Natural killer cell (primary cell): Measurements from ENCODE around the gene M1AP. TPM values are rescaled to one million over a fixed set of nuclear protein-coding genes. Genes with fewer than 3 reads are reported as not detected.
"Not testable (repeated sequence)": the region's sequence is repeated elsewhere in the genome, so short reads cannot be mapped to it uniquely, and the experiment has no call there.

Source experiments
- ATAC-seq, 3 donors: fragments of 150-1000 bp in 2 of 3; fragments of 200-7000 bp in 1 of 3; cut with Tn5 transposase; 1 replicate in 1 of 3; 2 replicates in 2 of 3; pipeline ENCODE4 v1.10.0; 2021; ENCODE audit warnings: mild to moderate bottlenecking in 2 of 3, moderate library complexity in 2 of 3
- DNase-seq, 2 donors: peaks; one replicate each; pipeline versions ENCODE4 v3.0.0 to v3.0.0-alpha.2; 2013 to 2021; ENCODE audit warnings: mixed read lengths in 1 of 2
- H3K27ac ChIP-seq: one replicate; pipeline ENCODE4 v1.5.1; 2013; ENCODE audit warnings: mild to moderate bottlenecking, low read length
- H3K27me3 ChIP-seq: one replicate; pipeline ENCODE4 v1.6.1; 2013; ENCODE audit warnings: low read length; ENCODE audit not compliant: control insufficient read depth, insufficient read depth
- H3K36me3 ChIP-seq: one replicate; pipeline ENCODE4 v1.6.1; 2013; ENCODE audit warnings: low read length; ENCODE audit not compliant: control insufficient read depth, insufficient read depth
- H3K4me1 ChIP-seq: one replicate; pipeline ENCODE4 v1.6.1; 2013; ENCODE audit warnings: low read length; ENCODE audit not compliant: control insufficient read depth, insufficient read depth
- H3K4me3 ChIP-seq: one replicate; pipeline ENCODE4 v1.5.1; 2013; ENCODE audit warnings: low read length
- H3K9me3 ChIP-seq: one replicate; pipeline ENCODE4 v1.6.1; 2013; ENCODE audit warnings: low read length; ENCODE audit not compliant: control insufficient read depth, insufficient read depth
- H3K27ac Mint-ChIP-seq, 2 donors: one replicate each; pipeline ENCODE4 v1.8.0; 2022; ENCODE audit warnings: mild to moderate bottlenecking in 2 of 2, mixed read lengths in 2 of 2, moderate library complexity in 1 of 2
- H3K27me3 Mint-ChIP-seq, 2 donors: one replicate each; pipeline ENCODE4 v1.8.0; 2022; ENCODE audit warnings: low read depth in 2 of 2, mixed read lengths in 2 of 2
- H3K36me3 Mint-ChIP-seq: one replicate; pipeline ENCODE4 v1.8.0; 2022; ENCODE audit warnings: mixed read lengths
- H3K4me1 Mint-ChIP-seq, 2 donors: one replicate each; pipeline ENCODE4 v1.8.0; 2022; ENCODE audit warnings: mixed read lengths in 2 of 2
- H3K4me3 Mint-ChIP-seq: one replicate; pipeline ENCODE4 v1.8.0; 2022; ENCODE audit warnings: mild to moderate bottlenecking, moderate library complexity, mixed read lengths
- H3K9me3 Mint-ChIP-seq, 2 donors: one replicate each; pipeline ENCODE4 v1.8.0; 2022; ENCODE audit warnings: mixed read lengths in 2 of 2
- WGBS: methylation state at CpG from one replicate; pipeline ENCODE4 v1.1.7; 2013; ENCODE audit warnings: missing lambda C conversion rate; ENCODE audit not compliant: insufficient coverage; 5-methylcytosine and 5-hydroxymethylcytosine counted together
- intact Hi-C: fragments of 100-400 bp; cut with micrococcal nuclease; formaldehyde crosslinking; loops from one replicate; pipeline ENCODE4 v1.14.2; 2022
- total RNA-seq, 4 donors: library from RNA; stranded (reverse); fragments of 120-200 nt in 1 of 4; gene quantifications; one replicate each; pipeline versions ENCODE4 v1.2.3 to v1.2.4, GENCODE V29; 2013 to 2022
- TF ChIP-seq, protein P1 (sequence below): fragments of 200-600 bp; IDR thresholded peaks from one replicate; pipeline ENCODE4 v1.8.0; 2022; ENCODE audit warnings: antibody characterized with exemption

M1AP gene
- total RNA-seq, 3 donors from 2014 or later (not counting 1 experiment from before 2014, with no cell fraction given), result not detected

- H3K27me3 Mint-ChIP-seq, result peaks cover 18 to 23% of the 10 kb centered on the region in 2 donors
- no peaks in the 10 kb centered on the region for H3K9me3 ChIP-seq
- DNase-seq (no peak), ATAC-seq (no peak)
- H3K4me3 Mint-ChIP-seq, result no peak overlapping the region
- no peaks in the 10 kb centered on the region for H3K36me3 ChIP-seq
- WGBS, result 82% methylated on average over 3 of the region's 3 CpGs
- TF ChIP-seq, protein P1, sequence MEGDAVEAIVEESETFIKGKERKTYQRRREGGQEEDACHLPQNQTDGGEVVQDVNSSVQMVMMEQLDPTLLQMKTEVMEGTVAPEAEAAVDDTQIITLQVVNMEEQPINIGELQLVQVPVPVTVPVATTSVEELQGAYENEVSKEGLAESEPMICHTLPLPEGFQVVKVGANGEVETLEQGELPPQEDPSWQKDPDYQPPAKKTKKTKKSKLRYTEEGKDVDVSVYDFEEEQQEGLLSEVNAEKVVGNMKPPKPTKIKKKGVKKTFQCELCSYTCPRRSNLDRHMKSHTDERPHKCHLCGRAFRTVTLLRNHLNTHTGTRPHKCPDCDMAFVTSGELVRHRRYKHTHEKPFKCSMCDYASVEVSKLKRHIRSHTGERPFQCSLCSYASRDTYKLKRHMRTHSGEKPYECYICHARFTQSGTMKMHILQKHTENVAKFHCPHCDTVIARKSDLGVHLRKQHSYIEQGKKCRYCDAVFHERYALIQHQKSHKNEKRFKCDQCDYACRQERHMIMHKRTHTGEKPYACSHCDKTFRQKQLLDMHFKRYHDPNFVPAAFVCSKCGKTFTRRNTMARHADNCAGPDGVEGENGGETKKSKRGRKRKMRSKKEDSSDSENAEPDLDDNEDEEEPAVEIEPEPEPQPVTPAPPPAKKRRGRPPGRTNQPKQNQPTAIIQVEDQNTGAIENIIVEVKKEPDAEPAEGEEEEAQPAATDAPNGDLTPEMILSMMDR, result no peak
- peaks cover 3% of the 10 kb centered on the region for H3K27me3 ChIP-seq
- no peak overlapping the region for H3K27ac Mint-ChIP-seq
- H3K27ac ChIP-seq, result no peak overlapping the region
- no peaks in the 10 kb centered on the region for H3K4me1 Mint-ChIP-seq
- H3K36me3 Mint-ChIP-seq, result no peaks in the 10 kb centered on the region
- no peak overlapping the region for H3K4me3 ChIP-seq
- no peaks in the 10 kb centered on the region for H3K4me1 ChIP-seq
- intact Hi-C loops, result no loop called here
- H3K9me3 Mint-ChIP-seq, result no peaks in the 10 kb centered on the region
These were observed 15.8 kb downstream of the M1AP start for GRCh38 chr2:74632209-74632938.

- H3K4me1 ChIP-seq, H3K27ac Mint-ChIP-seq, H3K27ac ChIP-seq, H3K4me3 Mint-ChIP-seq, H3K27me3 ChIP-seq, H3K4me1 Mint-ChIP-seq, H3K4me3 ChIP-seq, DNase-seq, intact Hi-C loops, H3K9me3 Mint-ChIP-seq, ATAC-seq, H3K36me3 Mint-ChIP-seq, H3K36me3 ChIP-seq, H3K9me3 ChIP-seq: not testable (repeated sequence)
- WGBS, result 97% methylated on average over 3 of the region's 3 CpGs
- peaks cover 4 to 10% of the 10 kb centered on the region in 2 donors for H3K27me3 Mint-ChIP-seq
These were observed 17.7 kb downstream of the M1AP start for GRCh38 chr2:74630454-74630853.

DNA sequence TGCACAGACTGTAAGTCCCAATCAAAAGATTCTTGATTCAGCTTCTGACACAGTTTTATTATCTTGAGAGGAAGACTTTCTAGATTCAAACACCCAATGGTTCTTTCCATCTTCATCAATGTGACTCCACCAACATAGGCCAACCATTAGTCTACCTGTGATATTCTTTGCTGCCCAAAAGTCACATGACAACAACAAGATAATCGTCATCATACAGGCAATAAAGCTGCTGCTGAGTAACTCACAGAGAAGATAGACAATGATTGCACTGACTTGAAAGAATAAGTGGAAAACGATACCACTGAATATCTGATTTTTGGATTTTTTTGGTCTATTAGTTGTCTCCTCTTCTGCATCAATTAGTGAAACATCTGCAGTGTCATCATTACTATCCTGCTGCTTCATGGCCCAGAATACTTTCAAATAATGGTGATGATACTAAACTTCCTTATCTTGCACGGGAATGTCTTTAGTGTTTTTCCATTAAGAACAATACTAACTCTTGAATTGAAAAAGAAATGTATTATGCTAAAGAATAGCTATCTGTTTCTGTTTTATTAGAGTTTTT, 19.5 kb downstream of the M1AP start:
- no peaks in the 10 kb centered on the region for H3K9me3 Mint-ChIP-seq
- no peak for ATAC-seq
- H3K9me3 ChIP-seq, result no peaks in the 10 kb centered on the region

More for the DNA sequence above, 19.5 kb downstream of the M1AP start:
- H3K4me3 ChIP-seq, result no peak overlapping the region
- no peaks in the 10 kb centered on the region for H3K4me1 Mint-ChIP-seq
- no peak overlapping the region for H3K27ac Mint-ChIP-seq
- H3K4me1 ChIP-seq, result no peaks in the 10 kb centered on the region
- intact Hi-C loops, result no loop called here
- TF ChIP-seq, protein P1, result no peak
- H3K27me3 ChIP-seq, result no peaks in the 10 kb centered on the region
- H3K27ac ChIP-seq, result no peak overlapping the region
- H3K36me3 Mint-ChIP-seq, result no peaks in the 10 kb centered on the region
- no peak for DNase-seq
- no peaks in the 10 kb centered on the region for H3K36me3 ChIP-seq
- no peak overlapping the region for H3K4me3 Mint-ChIP-seq
- 93% methylated on average over 2 of the region's 3 CpGs for WGBS
- H3K27me3 Mint-ChIP-seq, result peaks cover 0 to 7% of the 10 kb centered on the region in 2 donors
